ENCODE data around the gene PACRG.

GRCh38 chr6:162875070-162875469, 147.3 kb downstream of the PACRG start:
- TF ChIP-seq CTCF (IDR thresholded peaks at IDR 0.05; ENCODE audit: insufficient read depth, low read length, poor library complexity, severe bottlenecking) (no peak), EZH2phosphoT487 (conservative IDR thresholded peaks at IDR 0.05; ENCODE audit: low read length) (no peak)
